Left ventricle myocardium superior (tissue), 1 donor: ENCODE results near the gene FDPS. TPM values are rescaled to one million over a fixed set of nuclear protein-coding genes. Genes with fewer than 3 reads are reported as not detected.
A peak's percentile ranks its signal among the peaks of the same experiment; 100 is the strongest.

ENCODE experiments used
- ATAC-seq: fragments of 200-7000 bp; cut with Tn5 transposase; one replicate; pipeline ENCODE4 v1.9.1; 2020; ENCODE audit warnings: mild to moderate bottlenecking, moderate library complexity
- DNase-seq: peaks from one replicate; pipeline ENCODE4 v3.0.0-alpha.2; 2020
- intact Hi-C: fragments of 100-400 bp; cut with micrococcal nuclease; formaldehyde crosslinking; loops from one replicate; pipeline ENCODE4 v1.11.0; 2022
- total RNA-seq: library from RNA; stranded (reverse); fragmentation: NEBNext Ultra II Directional; extraction: Animal tissue kit (Norgen Biotek cat#: 25700); gene quantifications from one replicate; pipeline ENCODE4 v1.2.1, GENCODE V29; 2021
- donor health status: DM: no; HTN: yes; CAD: no; lungs with severe emphysema.

FDPS gene
- total RNA-seq, 1 donor from 2014 or later: 78.4 TPM

DNA sequence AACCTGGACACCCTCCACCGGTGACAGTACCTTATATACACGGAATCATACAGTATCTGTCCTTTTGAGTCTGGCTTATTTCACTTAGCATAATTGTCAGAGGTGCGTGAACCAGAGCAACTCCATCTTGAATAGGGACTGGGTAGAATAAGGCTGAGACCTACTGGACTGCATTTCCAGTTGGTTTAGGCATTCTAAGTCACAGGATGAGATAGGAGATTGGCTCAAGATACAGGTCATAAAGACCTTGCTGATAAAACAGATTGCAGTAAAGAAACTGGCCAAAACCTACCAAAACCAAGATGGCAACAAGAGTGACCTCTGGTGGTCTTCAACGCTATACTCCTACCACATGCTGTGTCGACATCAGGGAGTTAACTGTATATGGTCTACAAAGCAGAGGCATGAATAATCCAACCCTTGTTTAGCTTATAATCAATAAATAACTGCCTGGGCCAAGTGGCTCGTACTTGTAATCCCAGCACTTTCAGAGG lies 1.4 kb upstream of the FDPS start:
- intact Hi-C loops: no loop called here
- DNase-seq (no peak), ATAC-seq (no peak)

DNA sequence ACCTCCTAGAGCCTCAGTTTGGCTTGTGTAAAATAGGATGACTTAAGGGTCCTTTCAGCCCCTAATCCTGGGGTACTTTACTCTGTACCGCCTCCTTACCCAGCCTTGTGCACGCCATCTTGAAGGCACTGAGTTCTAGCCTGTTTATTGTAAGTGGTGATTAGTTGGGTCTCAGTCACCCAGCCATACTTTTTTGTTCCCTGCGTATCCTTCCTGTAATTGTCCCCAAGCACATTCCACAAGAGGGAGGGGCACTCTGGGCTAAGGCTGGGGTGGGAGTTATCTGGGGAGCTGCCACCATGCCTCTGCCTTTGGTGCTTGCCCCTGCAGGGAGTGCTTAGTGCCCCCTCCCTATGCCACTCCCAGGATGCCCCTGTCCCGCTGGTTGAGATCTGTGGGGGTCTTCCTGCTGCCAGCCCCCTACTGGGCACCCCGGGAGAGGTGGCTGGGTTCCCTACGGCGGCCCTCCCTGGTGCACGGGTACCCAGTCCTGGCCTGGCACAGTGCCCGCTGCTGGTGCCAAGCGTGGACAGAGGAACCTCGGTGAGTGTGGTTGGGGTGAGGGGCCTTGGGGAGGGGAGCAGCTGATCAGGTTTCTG lies 856 bp downstream of the FDPS start:
- ATAC-seq: peak; percentile 2
- intact Hi-C loops: no loop called here
- DNase-seq: peak; percentile 55

DNA sequence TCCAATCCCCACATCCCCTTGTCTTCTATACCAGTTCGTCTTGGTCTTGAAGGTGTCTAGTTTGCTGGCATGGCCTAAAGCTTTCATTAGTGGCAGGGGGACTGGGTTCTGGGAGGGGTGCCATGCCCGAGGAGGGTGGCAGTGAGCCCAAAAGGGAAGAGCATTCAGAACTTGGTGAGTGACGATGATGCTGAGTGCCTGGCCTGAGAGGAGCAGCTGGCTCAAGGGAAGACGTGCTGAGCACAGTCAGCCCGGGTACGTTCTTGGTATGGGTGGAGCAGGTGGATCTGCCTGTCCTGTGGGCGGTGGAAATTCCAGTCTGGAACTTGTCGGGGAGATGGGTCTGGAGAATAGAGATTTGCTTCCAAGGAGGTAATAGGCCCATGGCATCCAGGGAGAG lies 4.6 kb downstream of the FDPS start:
- intact Hi-C loops: no loop called here
- no peak for ATAC-seq
- DNase-seq: no peak

DNA sequence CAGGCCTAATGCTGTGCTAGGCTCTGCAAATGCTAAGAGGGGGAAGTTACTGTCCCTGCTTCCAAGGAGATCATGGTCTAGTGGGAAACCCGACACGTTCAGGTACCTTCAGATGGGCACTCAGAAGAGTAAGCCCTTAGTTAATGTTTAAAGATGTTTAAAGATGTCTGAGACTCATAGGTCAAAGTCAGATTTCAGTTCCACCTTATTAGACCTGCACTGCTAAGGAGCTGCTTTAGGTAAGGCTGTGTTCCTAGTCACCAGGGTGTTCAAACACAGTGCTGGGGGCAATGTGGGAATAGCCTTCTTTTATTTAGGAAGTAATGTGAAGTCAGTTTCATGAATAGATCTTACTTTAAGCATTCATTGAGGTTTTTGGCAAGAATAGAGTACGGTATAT lies 8.3 kb downstream of the FDPS start:
- ATAC-seq: no peak
- intact Hi-C loops: no loop called here
- no peak for DNase-seq

DNA sequence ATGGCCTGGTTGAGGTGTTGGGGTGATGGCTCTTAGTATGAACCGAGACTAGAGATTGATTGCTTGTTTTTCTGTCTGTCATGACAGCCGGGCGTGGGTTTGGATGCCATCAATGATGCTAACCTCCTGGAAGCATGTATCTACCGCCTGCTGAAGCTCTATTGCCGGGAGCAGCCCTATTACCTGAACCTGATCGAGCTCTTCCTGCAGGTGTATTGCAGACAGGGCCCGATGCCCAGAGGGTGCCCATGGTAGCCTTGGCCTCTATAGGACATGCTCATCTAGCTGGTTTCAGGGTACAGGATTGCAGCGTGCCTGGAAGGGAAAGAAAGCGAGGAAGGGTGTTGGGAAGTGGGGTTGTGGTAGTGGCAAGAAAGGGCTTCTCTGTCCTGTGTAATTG lies 9.4 kb downstream of the FDPS start:
- DNase-seq (no peak), ATAC-seq (no peak)
- intact Hi-C loops: no loop called here

DNA sequence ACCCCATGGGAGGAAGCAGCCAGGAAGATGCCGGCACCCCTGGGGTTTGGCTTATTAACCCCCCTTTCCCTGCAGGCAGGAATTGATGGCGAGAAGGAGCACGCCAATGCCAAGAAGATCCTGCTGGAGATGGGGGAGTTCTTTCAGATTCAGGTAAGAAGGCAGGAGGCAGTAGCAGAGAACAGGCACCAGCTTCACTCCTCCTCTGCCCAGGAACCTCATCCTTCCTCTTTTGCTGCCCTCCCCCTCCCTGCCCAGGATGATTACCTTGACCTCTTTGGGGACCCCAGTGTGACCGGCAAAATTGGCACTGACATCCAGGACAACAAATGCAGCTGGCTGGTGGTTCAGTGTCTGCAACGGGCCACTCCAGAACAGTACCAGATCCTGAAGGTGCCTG lies 10.9 kb downstream of the FDPS start:
- ATAC-seq (no peak), DNase-seq (no peak)
- intact Hi-C loops: no loop called here

DNA sequence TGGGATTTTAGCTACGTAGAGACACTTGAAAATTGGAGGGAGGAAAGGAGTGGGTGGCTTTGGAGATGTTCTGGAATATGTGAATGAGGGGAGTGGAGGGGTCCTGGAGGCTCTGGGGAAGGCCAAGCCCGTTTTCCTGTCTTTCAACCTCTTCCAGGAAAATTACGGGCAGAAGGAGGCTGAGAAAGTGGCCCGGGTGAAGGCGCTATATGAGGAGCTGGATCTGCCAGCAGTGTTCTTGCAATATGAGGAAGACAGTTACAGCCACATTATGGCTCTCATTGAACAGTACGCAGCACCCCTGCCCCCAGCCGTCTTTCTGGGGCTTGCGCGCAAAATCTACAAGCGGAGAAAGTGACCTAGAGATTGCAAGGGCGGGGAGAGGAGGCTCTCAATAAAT lies 11.6 kb downstream of the FDPS start:
- ATAC-seq (no peak), DNase-seq (no peak)
- intact Hi-C loops: loop anchor here (10.0 kb wide), 1 partner anchor 45 kb away; the partner anchor contains the start of genes CLK2 and HCN3

DNA sequence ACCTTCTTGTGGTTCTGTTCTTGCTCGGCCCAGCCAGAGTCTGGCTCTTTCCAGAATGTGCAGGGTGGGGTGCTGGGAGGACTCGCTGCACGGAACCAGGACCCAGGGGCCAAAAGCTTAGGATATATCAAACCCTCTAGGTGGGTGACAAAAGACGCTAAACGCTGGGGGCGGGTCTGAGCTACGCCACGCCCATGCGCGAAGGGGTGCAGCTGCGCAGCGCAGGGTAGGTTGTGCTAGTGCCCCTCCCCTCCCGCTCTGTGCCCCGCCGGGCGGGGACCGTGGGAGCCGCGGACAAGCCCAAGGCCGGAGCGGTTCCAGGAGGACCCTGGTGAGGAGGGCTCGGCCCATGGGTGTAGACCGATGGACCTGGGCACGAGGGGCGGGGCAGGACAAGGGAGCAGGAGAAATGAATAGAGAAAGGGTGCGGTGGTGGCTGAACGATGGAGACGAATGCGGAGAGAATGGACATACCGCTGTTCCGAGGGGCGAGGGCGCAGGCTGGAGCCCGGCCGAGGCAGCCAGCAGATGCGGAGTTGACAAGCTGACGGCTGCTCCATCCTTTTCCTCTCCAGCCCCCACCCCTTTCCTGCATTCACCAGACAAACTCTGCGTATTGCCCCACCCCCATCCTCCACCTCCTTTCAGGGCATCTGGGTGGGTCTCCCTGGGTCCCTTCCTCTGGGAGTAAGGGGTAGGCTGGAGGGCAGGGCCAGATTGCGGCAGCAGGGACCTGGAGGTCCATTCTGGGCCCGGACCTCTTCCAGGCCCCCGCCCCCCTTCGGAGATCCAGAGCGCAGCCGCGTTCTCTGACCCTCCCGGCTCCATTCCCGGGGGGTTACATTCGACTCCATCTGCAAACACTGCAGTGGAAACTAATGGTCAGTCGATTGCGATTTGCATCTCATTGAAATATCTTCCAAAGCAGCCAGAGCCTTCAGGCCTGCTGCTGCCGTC lies 12.3 kb downstream of the FDPS start, which contains the start of gene RUSC1:
RUSC1 (plus strand) TSS at position 234 of the 957 bp plus-strand sequence. CDS start 880 bp downstream, outside the sequence.
- intact Hi-C loops: loop anchor here (10.0 kb wide), 1 partner anchor 46 kb away; the partner anchor contains the start of genes CLK2 and HCN3
- DNase-seq (peak; percentile 92), ATAC-seq (peak; percentile 38)

DNA sequence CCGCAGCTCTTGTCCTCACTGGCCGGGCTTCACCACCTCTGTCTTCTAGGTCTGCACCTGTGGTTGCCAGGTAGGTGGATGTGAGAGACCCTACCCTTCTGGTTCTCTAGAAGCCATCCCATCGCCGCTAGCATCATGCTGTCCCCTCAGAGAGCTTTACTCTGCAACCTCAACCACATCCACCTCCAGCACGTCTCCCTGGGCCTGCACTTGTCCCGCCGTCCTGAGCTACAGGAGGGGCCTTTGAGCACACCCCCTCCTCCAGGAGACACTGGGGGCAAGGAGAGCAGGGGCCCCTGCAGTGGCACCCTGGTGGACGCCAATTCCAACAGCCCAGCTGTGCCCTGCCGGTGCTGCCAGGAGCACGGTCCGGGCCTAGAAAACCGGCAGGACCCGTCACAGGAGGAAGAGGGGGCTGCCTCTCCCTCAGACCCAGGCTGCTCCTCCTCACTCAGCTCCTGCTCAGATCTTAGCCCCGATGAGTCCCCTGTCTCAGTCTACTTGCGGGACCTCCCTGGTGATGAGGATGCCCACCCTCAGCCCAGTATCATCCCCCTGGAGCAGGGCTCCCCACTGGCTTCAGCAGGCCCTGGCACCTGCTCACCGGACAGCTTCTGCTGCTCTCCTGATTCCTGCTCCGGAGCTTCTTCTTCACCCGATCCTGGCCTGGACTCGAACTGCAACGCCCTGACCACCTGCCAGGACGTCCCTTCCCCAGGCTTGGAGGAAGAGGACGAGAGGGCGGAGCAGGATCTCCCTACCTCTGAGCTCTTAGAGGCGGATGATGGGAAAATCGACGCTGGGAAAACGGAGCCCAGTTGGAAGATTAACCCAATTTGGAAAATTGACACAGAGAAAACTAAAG lies 13.2 kb downstream of the FDPS start:
- ATAC-seq: no peak
- intact Hi-C loops: loop anchor here (10.0 kb wide), 1 partner anchor 47 kb away; the partner anchor contains the start of genes CLK2 and HCN3
- peak; percentile 43 for DNase-seq

DNA sequence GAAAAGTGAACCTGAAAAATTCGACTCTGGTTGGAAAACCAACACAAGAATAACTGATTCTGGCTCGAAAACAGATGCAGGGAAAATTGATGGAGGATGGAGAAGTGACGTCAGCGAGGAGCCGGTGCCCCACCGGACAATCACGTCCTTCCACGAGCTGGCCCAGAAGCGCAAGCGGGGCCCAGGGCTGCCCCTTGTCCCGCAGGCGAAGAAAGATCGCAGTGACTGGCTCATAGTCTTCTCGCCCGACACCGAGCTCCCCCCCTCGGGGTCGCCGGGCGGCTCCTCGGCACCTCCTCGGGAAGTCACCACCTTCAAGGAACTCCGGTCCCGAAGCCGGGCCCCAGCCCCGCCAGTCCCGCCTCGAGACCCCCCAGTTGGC lies 13.9 kb downstream of the FDPS start:
- intact Hi-C loops: loop anchor here (10.0 kb wide), 1 partner anchor 48 kb away; the partner anchor contains the start of genes CLK2 and HCN3
- DNase-seq (peak; percentile 57), ATAC-seq (no peak)

DNA sequence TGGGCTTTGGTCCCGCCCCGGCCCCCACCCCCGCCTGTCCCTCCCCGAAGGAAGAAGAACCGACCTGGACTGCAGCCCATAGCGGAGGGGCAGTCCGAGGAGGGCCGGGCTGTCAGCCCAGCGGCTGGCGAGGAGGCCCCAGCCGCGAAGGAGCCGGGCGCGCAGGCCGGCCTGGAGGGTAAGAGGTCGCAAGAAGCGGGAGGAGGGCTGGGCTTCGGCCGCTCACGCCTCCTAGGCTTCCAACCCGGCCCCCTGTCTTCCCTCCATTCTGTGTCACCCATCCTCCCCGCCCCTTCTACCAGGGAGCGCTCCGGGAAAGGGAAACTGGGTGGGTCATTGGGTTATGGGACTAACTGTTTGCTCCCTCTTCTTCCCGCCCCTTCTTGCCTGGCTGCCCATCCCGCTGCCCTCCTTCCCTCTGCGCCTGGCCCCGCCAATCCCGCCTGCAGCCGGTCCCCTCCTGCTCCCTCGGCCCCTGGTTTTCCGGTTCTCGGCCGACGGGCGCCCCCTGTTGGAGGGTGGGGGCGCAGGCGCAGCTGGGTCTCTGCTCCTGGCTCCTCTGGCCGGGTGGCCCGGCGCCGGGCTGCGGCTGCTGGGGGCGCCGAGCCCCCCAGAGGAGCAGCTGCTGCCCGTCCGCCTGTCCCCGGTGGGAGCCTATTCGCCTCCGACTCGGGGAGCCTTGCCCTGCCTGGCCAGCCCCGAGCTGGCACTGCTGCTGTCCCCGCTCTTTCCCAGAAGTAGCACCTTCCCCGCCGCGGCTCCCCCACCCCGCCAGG lies 14.5 kb downstream of the FDPS start:
- ATAC-seq (peak; percentile 57), DNase-seq (peak; percentile 94)
- intact Hi-C loops: loop anchor here (10.0 kb wide), 1 partner anchor 48 kb away; the partner anchor contains the start of genes CLK2 and HCN3

DNA sequence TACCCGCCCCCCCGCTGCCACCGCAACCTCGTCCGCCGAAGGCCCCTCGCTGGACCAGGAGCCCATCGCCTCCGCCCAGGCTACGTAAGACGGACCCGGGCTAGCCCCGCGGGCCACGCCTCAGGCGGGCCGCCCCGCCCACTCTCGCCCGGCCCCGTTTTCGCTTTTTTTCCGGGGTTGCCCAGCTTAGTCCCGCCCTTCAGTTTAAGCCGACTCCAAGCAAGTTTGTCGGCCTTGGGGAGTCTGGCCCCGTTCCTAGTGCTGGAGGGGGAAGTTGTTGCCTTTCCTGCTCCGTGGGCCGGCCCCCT lies 15.0 kb downstream of the FDPS start:
- DNase-seq (peak; percentile 92), ATAC-seq (peak; percentile 72)
- intact Hi-C loops: loop anchor here (10.0 kb wide), 1 partner anchor 49 kb away; the partner anchor contains the start of genes CLK2 and HCN3

DNA sequence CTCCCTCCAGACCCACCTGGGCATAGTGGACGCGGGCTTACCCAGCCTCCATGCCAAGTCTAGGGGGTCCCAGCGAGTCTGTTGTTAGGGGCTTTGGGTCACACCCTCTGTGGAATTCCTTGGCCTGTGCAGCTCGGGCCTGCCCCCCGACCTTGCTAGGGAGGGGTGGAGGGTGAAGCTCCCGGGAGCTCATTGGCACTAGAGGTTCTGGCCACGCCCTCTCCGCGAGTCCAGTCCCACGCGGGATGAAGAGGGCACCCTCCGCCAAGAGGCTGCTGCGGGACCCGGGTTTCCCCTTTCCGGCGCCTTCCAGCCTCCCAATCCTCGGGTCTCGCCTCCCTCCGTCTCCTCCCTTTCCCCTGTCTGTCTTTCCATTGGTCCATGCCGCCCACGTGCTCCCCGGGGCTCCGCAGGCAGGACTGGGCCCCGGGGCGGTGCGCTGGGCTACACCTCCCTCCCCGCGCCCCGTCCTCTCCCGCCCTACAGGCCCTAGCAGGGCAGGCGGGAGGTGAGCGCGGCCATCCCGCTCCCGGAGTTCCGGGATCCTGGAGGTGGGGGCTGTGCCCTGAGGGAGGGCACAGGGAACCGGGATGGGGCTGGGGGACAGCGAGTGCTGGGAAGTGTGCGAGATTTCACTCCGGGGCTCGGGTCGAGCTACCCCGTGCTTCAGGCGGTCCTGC lies 15.5 kb downstream of the FDPS start:
- DNase-seq (peak; percentile 96), ATAC-seq (peak; percentile 84)
- intact Hi-C loops: loop anchor here (10.0 kb wide), 1 partner anchor 49 kb away; the partner anchor contains the start of genes CLK2 and HCN3

DNA sequence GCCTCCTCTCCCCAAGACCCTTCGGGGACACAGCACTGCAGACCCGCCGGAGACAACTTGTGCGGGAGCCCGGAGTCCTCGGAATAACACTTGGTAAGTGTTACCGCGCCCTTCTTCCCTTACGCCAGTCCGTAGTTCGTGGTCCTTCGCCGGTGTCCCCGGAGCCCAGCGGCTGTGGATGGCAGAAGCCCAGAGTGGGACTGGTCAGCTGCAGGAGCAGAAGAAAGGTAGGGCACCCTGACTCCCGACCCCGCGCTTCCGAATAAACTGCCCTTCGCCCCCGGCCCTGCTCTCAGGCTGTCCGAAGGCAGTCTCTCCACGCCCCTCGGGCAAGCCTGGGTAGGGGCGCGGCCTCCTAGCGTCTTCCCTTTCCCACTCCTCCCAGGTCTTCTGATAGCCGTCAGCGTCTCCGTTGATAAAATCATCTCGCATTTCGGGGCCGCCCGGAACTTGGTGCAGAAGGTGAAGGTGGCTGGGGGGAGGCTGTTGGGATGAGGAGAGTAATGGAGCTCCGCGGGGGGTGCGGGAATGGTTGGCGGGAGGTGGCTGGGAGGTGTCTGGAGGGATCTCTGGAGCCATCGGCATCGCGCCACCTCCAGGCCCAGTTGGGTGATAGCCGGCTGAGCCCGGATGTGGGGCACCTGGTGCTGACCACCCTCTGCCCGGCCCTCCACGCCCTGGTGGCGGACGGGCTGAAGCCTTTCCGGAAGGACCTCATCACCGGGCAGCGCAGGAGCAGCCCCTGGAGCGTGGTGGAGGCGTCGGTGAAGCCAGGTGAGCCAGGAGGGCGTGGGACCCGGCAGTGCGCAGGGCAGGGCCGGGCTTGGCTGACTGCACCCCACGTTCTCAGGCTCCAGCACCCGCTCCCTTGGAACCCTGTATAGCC lies 16.3 kb downstream of the FDPS start:
- intact Hi-C loops: loop anchor here (10.0 kb wide), 1 partner anchor 50 kb away; the partner anchor contains the start of genes CLK2 and HCN3
- DNase-seq (peak; percentile 73), ATAC-seq (no peak)

DNA sequence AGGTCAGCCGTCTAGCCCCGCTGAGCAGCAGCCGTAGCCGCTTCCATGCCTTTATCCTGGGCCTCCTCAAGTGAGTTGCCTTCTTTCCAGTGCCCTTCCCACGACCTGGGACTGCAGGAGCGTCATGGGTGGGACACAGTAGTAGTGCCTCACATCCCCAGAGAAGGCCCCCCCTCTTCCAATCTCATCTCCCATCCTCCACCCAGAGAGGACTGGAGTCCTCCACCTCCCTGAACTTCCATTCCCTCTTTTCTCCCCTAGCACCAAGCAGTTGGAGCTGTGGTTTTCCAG lies 16.9 kb downstream of the FDPS start:
- intact Hi-C loops: loop anchor here (10.0 kb wide), 1 partner anchor 51 kb away; the partner anchor contains the start of genes CLK2 and HCN3
- DNase-seq (no peak), ATAC-seq (no peak)

DNA sequence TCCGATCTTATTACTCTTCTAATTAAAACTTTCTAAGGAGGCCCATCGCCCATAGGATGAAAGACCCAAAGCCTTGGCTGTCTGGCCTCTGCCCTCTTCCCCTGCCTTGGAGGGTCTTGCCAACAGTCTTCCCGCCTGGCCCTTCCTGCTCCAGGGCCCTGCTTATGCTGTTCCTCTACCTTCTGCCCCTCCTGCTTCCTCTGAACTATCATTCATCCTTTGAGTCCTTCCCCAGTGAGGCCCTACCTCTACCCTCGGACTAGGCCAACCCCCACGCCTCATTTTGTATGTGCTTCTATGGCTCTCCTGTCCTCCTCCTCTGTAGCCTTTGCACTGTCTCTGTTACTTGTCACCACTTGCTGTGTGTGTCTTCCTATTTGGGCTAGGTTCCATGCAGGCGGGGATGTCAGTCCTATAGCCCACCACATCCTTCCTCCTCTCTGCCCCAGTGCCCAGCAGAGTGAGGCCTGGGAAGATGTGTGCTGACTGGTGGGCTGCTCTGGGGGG lies 17.4 kb downstream of the FDPS start:
- DNase-seq (no peak), ATAC-seq (no peak)
- intact Hi-C loops: loop anchor here (10.0 kb wide), 1 partner anchor 51 kb away; the partner anchor contains the start of genes CLK2 and HCN3
